HCT116 (cell line): Measurements from ENCODE around the gene IZUMO1. TPM values are rescaled to one million over a fixed set of nuclear protein-coding genes. Genes with fewer than 3 reads are reported as not detected.

Experiments used
- ATAC-seq: fragments of 200-7000 bp; cut with Tn5 transposase; 2 replicates; pipeline ENCODE4 v1.9.1; 2020; ENCODE audit warnings: mild to moderate bottlenecking, moderate library complexity
- BruUV-seq: library from RNA; stranded (reverse); fragments of 400-500 nt; replicated peaks from 2 replicates; lab custom pipeline; 2021; lab: Mats Ljungman, UMichigan
- CTCF ChIA-PET: fragments of 300-600 bp; sonication (Branson Sonifier 250); formaldehyde crosslinking; loops from one replicate; lab custom pipeline; 2021; ENCODE audit warnings: antibody characterized with exemption; lab: Charles Lee
- POLR2A ChIA-PET: fragments of 300-600, 350-600 bp; sonication (Branson Sonifier 250); formaldehyde crosslinking; loops from one replicate; lab custom pipeline; 2021; ENCODE audit warnings: antibody characterized with exemption; lab: Charles Lee
- RAD21 ChIA-PET, 2 experiments: fragments of 300-600 bp; sonication (Branson Sonifier 250); formaldehyde crosslinking; loops; one replicate each; lab custom pipeline; 2023; ENCODE audit warnings: low total read pairs in 2 of 2; ENCODE audit not compliant: uncharacterized antibody in 2 of 2, unreplicated experiment in 2 of 2, low non-redundant PET in 1 of 2; lab: Charles Lee
- DNase-seq: peaks from one replicate; pipeline ENCODE4 v3.0.0-alpha.2; 2010; ENCODE audit warnings: low read depth, low spot score
- H2AFZ ChIP-seq: fragments of 200-600 bp; shearing (Covaris generic), sonication (generic); 2 replicates; pipeline ENCODE4 v1.6.1; 2017; ENCODE audit warnings: low read depth, mixed run types, mixed read lengths, antibody characterized with exemption, low read length; ENCODE audit not compliant: poor library complexity, severe bottlenecking
- H3K27ac ChIP-seq: 2 replicates; pipeline ENCODE4 v1.5.1; 2012; ENCODE audit warnings: low read depth, low read length
- H3K27me3 ChIP-seq: fragments of 200-600 bp; sonication (generic); 2 replicates; pipeline ENCODE4 v1.6.1; 2016; ENCODE audit warnings: mixed run types, low read length, mixed read lengths; ENCODE audit not compliant: insufficient read depth
- H3K36me3 ChIP-seq, 2 experiments: fragments of 200-500 bp in 1 of 2; fragments of 200-600 bp in 1 of 2; sonication (Bioruptor generic) in 1 of 2; sonication (generic) in 1 of 2; 2 replicates each; pipeline versions ENCODE4 v1.5.1 to v1.6.1; 2014 to 2016; ENCODE audit warnings: low read length in 2 of 2, inconsistent platforms in 1 of 2, mixed read lengths in 1 of 2, mixed run types in 1 of 2; ENCODE audit not compliant: insufficient read depth in 2 of 2, control insufficient read depth in 1 of 2
- H3K4me1 ChIP-seq, 2 experiments: fragments of 200-600 bp in 1 of 2; sonication (generic) in 1 of 2; 2 replicates each; pipeline versions ENCODE4 v1.5.1 to v1.6.1; 2012 to 2017; ENCODE audit warnings: low read length in 2 of 2, inconsistent platforms in 1 of 2, mild to moderate bottlenecking in 1 of 2, mixed read lengths in 1 of 2, mixed run types in 1 of 2, moderate library complexity in 1 of 2; ENCODE audit not compliant: insufficient read depth in 2 of 2, control insufficient read depth in 1 of 2
- H3K4me2 ChIP-seq: fragments of 200-600 bp; sonication (generic); 2 replicates; pipeline ENCODE4 v1.6.1; 2017; ENCODE audit warnings: mixed run types, low read length, mixed read lengths
- H3K4me3 ChIP-seq, 2 experiments: fragments of 200-600 bp in 1 of 2; sonication (generic) in 1 of 2; replicated peaks in 1 of 2; 2 replicates each; pipeline ENCODE4 v1.5.1; 2011 to 2016; ENCODE audit warnings: low read length in 2 of 2, control low read depth in 1 of 2, low read depth in 1 of 2, mild to moderate bottlenecking in 1 of 2, mixed read lengths in 1 of 2, mixed run types in 1 of 2
- H3K79me2 ChIP-seq: fragments of 200-600 bp; sonication (generic); 2 replicates; pipeline ENCODE4 v1.6.1; 2017; ENCODE audit warnings: mild to moderate bottlenecking, mixed run types, low read length, moderate library complexity, mixed read lengths; ENCODE audit not compliant: insufficient read depth
- H3K9ac ChIP-seq: fragments of 200-600 bp; sonication (generic); 2 replicates; pipeline ENCODE4 v1.6.1; 2016; ENCODE audit warnings: low read length, mixed read lengths
- H3K9me2 ChIP-seq: fragments of 200-600 bp; sonication (generic), shearing (Covaris generic); 2 replicates; pipeline ENCODE4 v1.6.1; 2017; ENCODE audit warnings: mixed run types, mild to moderate bottlenecking, moderate library complexity; ENCODE audit not compliant: insufficient read depth
- H3K9me3 ChIP-seq, 2 experiments: fragments of 200-500 bp in 1 of 2; fragments of 200-600 bp in 1 of 2; sonication (Bioruptor generic) in 1 of 2; sonication (generic) in 1 of 2; 2 replicates each; pipeline ENCODE4 v1.6.1; 2014 to 2017; ENCODE audit warnings: low read length in 2 of 2, mixed read lengths in 2 of 2, inconsistent platforms in 1 of 2, low read depth in 1 of 2, mild to moderate bottlenecking in 1 of 2, mixed run types in 1 of 2, moderate library complexity in 1 of 2; ENCODE audit not compliant: control insufficient read depth in 1 of 2, insufficient read depth in 1 of 2
- H4K20me1 ChIP-seq: fragments of 200-600 bp; sonication (generic), shearing (Covaris generic); 2 replicates; pipeline ENCODE4 v1.6.1; 2017; ENCODE audit warnings: mixed run types, mild to moderate bottlenecking, moderate library complexity; ENCODE audit not compliant: insufficient read depth
- ATF3 ChIP-seq: IDR thresholded peaks from 2 replicates; pipeline ENCODE4 v1.6.1; 2012
- CBX3 ChIP-seq: IDR thresholded peaks from 2 replicates; pipeline ENCODE4 v1.6.1; 2012; ENCODE audit warnings: low read depth
- CEBPB ChIP-seq: IDR thresholded peaks from 2 replicates; pipeline ENCODE4 v1.6.1; 2012; ENCODE audit warnings: low read depth
- CTCF ChIP-seq, 3 experiments: fragments of 200-600 bp in 1 of 3; sonication (generic) in 1 of 3; IDR thresholded peaks in 2 of 3; conservative IDR thresholded peaks in 1 of 3; 2 replicates each; pipeline ENCODE4 v1.5.1; 2012 to 2017; ENCODE audit warnings: low read depth in 2 of 3, low read length in 2 of 3, antibody characterized with exemption in 1 of 3, borderline replicate concordance in 1 of 3, control low read depth in 1 of 3, mild to moderate bottlenecking in 1 of 3, mixed read lengths in 1 of 3, mixed run types in 1 of 3, moderate library complexity in 1 of 3; ENCODE audit not compliant: insufficient read depth in 1 of 3
- EGR1 ChIP-seq: IDR thresholded peaks from 2 replicates; pipeline ENCODE4 v1.6.1; 2012; ENCODE audit warnings: low read depth
- ELF1 ChIP-seq: IDR thresholded peaks from 2 replicates; pipeline ENCODE4 v1.6.1; 2012; ENCODE audit warnings: low read depth, borderline replicate concordance
- EZH2 ChIP-seq: fragments of 200-600 bp; sonication (generic); IDR thresholded peaks from 2 replicates; pipeline ENCODE4 v1.6.1; 2017; ENCODE audit warnings: antibody characterized with exemption, mixed run types
- EZH2phosphoT487 ChIP-seq: fragments of 200-600 bp; IDR thresholded peaks from 2 replicates; pipeline ENCODE4 v1.6.1; 2018; ENCODE audit warnings: antibody characterized with exemption, borderline replicate concordance
- JUND ChIP-seq: IDR thresholded peaks from 2 replicates; pipeline ENCODE4 v1.6.1; 2012
- MAX ChIP-seq: IDR thresholded peaks from 2 replicates; pipeline ENCODE4 v1.6.1; 2012
- POLR2A ChIP-seq: IDR thresholded peaks from 2 replicates; pipeline ENCODE4 v1.7.0; 2011; ENCODE audit warnings: borderline replicate concordance; ENCODE audit not compliant: insufficient read depth, insufficient read length; ENCODE audit errors: extremely low read depth
- POLR2AphosphoS5 ChIP-seq: IDR thresholded peaks from 2 replicates; pipeline ENCODE4 v1.6.1; 2011; ENCODE audit warnings: mild to moderate bottlenecking, low read depth, low read length, moderate library complexity
- RAD21 ChIP-seq: IDR thresholded peaks from 2 replicates; pipeline ENCODE4 v1.6.1; 2012; ENCODE audit warnings: low read depth, mild to moderate bottlenecking
- SIN3A ChIP-seq: IDR thresholded peaks from 2 replicates; pipeline ENCODE4 v1.6.1; 2012; ENCODE audit warnings: low read depth
- SP1 ChIP-seq: IDR thresholded peaks from 2 replicates; pipeline ENCODE4 v1.6.1; 2012; ENCODE audit warnings: low read depth
- TCF7L2 ChIP-seq: IDR thresholded peaks from 2 replicates; pipeline ENCODE4 v1.7.0; 2011; ENCODE audit warnings: borderline replicate concordance, inconsistent platforms; ENCODE audit not compliant: insufficient read depth, insufficient read length; ENCODE audit errors: extremely low read depth
- YY1 ChIP-seq: IDR thresholded peaks from 2 replicates; pipeline ENCODE4 v1.6.1; 2011; ENCODE audit warnings: low read length, low read depth, moderate library complexity, mild to moderate bottlenecking; ENCODE audit not compliant: insufficient replicate concordance; ENCODE audit errors: extremely low read depth
- ZBTB33 ChIP-seq: IDR thresholded peaks from 2 replicates; pipeline ENCODE4 v1.6.1; 2011; ENCODE audit warnings: mild to moderate bottlenecking, low read length, moderate library complexity; ENCODE audit not compliant: insufficient replicate concordance; ENCODE audit errors: extremely low read depth
- ZFX ChIP-seq: fragments of 450-650 bp; IDR thresholded peaks from 2 replicates; pipeline ENCODE4 v1.6.1; 2017
- ZNF274 ChIP-seq: fragments of 200-500 bp; sonication (Bioruptor generic); IDR thresholded peaks from 2 replicates; pipeline ENCODE4 v1.6.1; 2014; ENCODE audit warnings: mild to moderate bottlenecking, low read depth, low read length, inconsistent platforms
- intact Hi-C: fragments of 100-400 bp; cut with micrococcal nuclease; formaldehyde crosslinking; loops from 2 replicates; pipeline ENCODE4 v1.10.0; 2022
- total RNA-seq: library from RNA; stranded (reverse); gene quantifications from one replicate; pipeline ENCODE4 v1.2.1, GENCODE V29; 2021; ENCODE audit not compliant: unreplicated experiment

IZUMO1 gene
- total RNA-seq, 1 experiment from 2014 or later, result 1.7 TPM

- POLR2A ChIA-PET, result no interaction called here
Observed at GRCh38 chr19:48702701-48703100, 44.0 kb downstream of the IZUMO1 start.

More at GRCh38 chr19:48702701-48703100, 44.0 kb downstream of the IZUMO1 start:
- Histone ChIP-seq H3K4me2 (no peak overlapping the region), H3K9ac (no peak overlapping the region), H4K20me1 (no peaks in the 10 kb centered on the region), H2AFZ (no peak overlapping the region), H3K9me2 (no peaks in the 10 kb centered on the region), H3K27ac (no peak overlapping the region), H3K27me3 (no peaks in the 10 kb centered on the region), H3K36me3 (peaks cover 3 to 15% of the 10 kb centered on the region in 2 experiments; a peak in 2 of 4 replicates), H3K9me3 (no peaks in the 10 kb centered on the region), H3K4me3 (no peak overlapping the region), H3K4me1 (peaks cover 13 to 21% of the 10 kb centered on the region in 2 experiments), H3K79me2 (peaks cover 4% of the 10 kb centered on the region; the same call in 1 of the 2 replicates)
- no peak for ATAC-seq
- BruUV-seq, result no TSS peak
- intact Hi-C loops, result no loop called here
- no peak for DNase-seq
- CTCF ChIA-PET, result no interaction called here
- no peak for TF ChIP-seq POLR2AphosphoS5
- TF ChIP-seq JUND, result no peak
- no peak for TF ChIP-seq SP1
- no peak for TF ChIP-seq CTCF (IDR thresholded peaks at IDR 0.05 in 2 of 3, conservative IDR thresholded peaks at IDR 0.05 in 1 of 3; ENCODE audit: borderline replicate concordance in 1 of 3, insufficient read depth in 1 of 3, low read depth in 2 of 3, low read length in 2 of 3)
- no peak for TF ChIP-seq ELF1
- TF ChIP-seq MAX, result no peak
- TF ChIP-seq CEBPB, result no peak
- TF ChIP-seq EZH2, result no peak
- TF ChIP-seq ATF3, result no peak
- TF ChIP-seq ZNF274, result no peak
- TF ChIP-seq EGR1, result no peak
- TF ChIP-seq ZFX, result no peak
- no peak for TF ChIP-seq TCF7L2
- no peak for TF ChIP-seq CBX3
- no peak for TF ChIP-seq EZH2phosphoT487
- no peak for TF ChIP-seq RAD21
- TF ChIP-seq YY1, result no peak
- TF ChIP-seq POLR2A, result no peak
- TF ChIP-seq SIN3A, result no peak
- TF ChIP-seq ZBTB33, result no peak
- RAD21 ChIA-PET, result no interaction called here
